ENCODE data around the gene PROB1. TPM values are rescaled to one million over a fixed set of nuclear protein-coding genes. Genes with fewer than 3 reads are reported as not detected.

The PROB1 gene
- total and polyA plus RNA-seq, 11 donors: 18.9 to 63.4 (median 35.8) TPM

DNA sequence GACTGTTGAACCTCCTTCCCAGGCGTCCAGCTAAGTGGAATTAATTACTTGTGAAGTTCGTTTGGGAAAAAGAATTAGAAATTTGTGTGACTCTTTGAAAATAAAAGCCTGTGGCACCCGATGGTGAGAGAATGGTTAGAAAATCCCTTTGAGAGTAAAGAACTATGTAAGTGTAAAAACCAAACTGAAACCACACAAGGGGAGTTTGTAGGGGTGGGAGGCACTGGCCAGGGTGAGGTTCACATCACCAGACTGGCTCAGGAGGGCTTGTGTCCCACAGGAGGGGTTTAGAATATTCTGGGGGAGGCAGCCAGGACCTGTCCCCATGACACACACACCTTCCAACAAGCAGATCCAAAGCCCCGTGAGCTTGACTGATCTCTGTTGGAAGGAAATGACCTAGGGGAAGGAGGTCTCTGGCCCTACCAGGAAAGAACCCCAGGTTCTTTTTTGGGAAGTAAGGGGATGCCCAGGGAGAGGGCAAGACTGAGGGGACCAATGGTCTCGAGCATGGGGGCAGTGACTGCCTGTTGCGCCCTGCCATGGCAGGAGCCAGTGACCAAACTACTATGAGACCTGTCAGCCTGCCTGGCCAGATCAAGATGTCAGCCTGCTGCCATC, 4.7 kb upstream of the PROB1 start:
- H3K4me3 ChIP-seq: no peak overlapping the region
- no peak for TF ChIP-seq POLR2A (IDR thresholded peaks at IDR 0.05)
- TF ChIP-seq, protein P1, sequence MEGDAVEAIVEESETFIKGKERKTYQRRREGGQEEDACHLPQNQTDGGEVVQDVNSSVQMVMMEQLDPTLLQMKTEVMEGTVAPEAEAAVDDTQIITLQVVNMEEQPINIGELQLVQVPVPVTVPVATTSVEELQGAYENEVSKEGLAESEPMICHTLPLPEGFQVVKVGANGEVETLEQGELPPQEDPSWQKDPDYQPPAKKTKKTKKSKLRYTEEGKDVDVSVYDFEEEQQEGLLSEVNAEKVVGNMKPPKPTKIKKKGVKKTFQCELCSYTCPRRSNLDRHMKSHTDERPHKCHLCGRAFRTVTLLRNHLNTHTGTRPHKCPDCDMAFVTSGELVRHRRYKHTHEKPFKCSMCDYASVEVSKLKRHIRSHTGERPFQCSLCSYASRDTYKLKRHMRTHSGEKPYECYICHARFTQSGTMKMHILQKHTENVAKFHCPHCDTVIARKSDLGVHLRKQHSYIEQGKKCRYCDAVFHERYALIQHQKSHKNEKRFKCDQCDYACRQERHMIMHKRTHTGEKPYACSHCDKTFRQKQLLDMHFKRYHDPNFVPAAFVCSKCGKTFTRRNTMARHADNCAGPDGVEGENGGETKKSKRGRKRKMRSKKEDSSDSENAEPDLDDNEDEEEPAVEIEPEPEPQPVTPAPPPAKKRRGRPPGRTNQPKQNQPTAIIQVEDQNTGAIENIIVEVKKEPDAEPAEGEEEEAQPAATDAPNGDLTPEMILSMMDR (IDR thresholded peaks at IDR 0.05): no peak
- H3K27me3 ChIP-seq: peaks cover 0 to 5% (median 0%) of the 10 kb centered on the region in 9 donors
- H3K9me3 ChIP-seq: no peaks in the 10 kb centered on the region
- DNase-seq (no peak), ATAC-seq (no peak)
- H3K36me3 ChIP-seq: peaks cover 0 to 12% (median 0%) of the 10 kb centered on the region in 9 donors
- WGBS, 4 donors: 86 to 91% (median 90%) methylated on average over 6 of the region's 6 CpGs
- intact Hi-C loops (cut with DNase I): loop anchor here in 2 of 10 donors (5.0 to 10.0 kb wide), 2 partner anchors 57 to 105 kb away; partner anchors contain the start of genes MATR3 (in 1 of the 2) and PAIP2 (in 1 of the 2)
- H3K27ac ChIP-seq: no peak overlapping the region
- peaks cover 2 to 48% (median 33%) of the 10 kb centered on the region in 12 donors for H3K4me1 ChIP-seq

DNA sequence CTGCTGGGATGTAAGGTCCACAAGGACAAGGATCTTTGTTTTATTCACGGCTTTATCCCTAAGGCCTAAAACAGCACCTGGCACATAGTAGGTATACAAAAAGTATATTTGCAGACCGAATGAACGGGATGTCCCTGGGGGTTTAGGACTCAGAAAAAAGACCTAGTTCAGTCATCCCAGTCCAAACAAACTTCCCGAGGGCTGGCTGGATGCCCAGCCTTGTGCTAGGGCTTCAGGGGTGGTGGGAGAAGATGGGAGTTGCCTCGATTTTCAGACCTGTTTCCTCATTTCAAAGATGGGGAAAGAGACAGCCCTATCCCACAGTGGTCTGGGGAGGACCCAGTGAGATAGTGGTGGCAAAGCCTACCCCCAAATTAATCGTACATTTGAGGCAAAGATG, 3.0 kb upstream of the PROB1 start:
- peak overlapping the region in 3 of 12 donors; percentile 91 to 95 (median 92) for H3K27ac ChIP-seq
- TF ChIP-seq POLR2A (IDR thresholded peaks at IDR 0.05): no peak
- TF ChIP-seq, protein P1 (IDR thresholded peaks at IDR 0.05): no peak
- ATAC-seq (no peak), DNase-seq (peak in 1 of 5 donors; percentile 50)
- H3K36me3 ChIP-seq: peaks cover 0 to 13% (median 0%) of the 10 kb centered on the region in 9 donors
- H3K4me1 ChIP-seq: peaks cover 2 to 50% (median 34%) of the 10 kb centered on the region in 12 donors
- H3K9me3 ChIP-seq: no peaks in the 10 kb centered on the region
- WGBS, 4 donors: 34 to 46% (median 43%) methylated on average over 6 of the region's 6 CpGs
- no peak overlapping the region for H3K4me3 ChIP-seq
- H3K27me3 ChIP-seq: peaks cover 0 to 22% (median 0%) of the 10 kb centered on the region in 9 donors
- intact Hi-C loops (cut with DNase I): loop anchor here in 1 of 10 donors (10.0 kb wide), 1 partner anchor 103 kb away; the partner anchor contains the start of gene MATR3

DNA sequence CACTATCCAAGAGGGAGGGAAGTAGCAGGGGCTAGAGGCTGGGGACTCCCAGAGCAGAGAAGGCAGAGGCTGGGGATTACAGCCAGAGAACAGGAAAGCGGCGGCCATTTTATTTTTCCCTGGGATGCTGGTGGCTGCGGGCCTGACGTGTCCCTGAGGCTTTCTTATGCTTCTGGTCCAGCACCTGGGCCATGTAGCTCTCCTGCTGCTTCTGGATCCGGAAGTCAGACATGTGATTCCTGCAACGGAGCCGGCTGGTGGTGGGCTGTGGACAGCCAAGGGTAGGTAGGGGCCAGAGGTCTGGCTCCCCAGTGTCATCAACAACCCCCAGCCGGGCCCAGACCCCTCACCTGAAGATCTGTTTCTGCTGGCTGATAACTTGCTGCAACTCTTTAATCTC, 1.8 kb upstream of the PROB1 start:
- intact Hi-C loops (cut with DNase I): loop anchor here in 1 of 10 donors (10.0 kb wide), 1 partner anchor 102 kb away; the partner anchor contains the start of gene MATR3
- ATAC-seq: no peak
- 60 to 73% (median 66%) methylated on average over 6 to 8 of the region's 8 CpGs for WGBS, 4 donors
- Histone ChIP-seq H3K27ac (peak overlapping the region in 11 of 12 donors; percentile 40 to 97 (median 93)), H3K9me3 (no peaks in the 10 kb centered on the region), H3K27me3 (peaks cover 0 to 28% (median 0%) of the 10 kb centered on the region in 9 donors), H3K4me1 (peaks cover 5 to 61% (median 42%) of the 10 kb centered on the region in 12 donors), H3K36me3 (peaks cover 0 to 21% (median 0%) of the 10 kb centered on the region in 9 donors), H3K4me3 (no peak overlapping the region)
- no peak for DNase-seq
- TF ChIP-seq, protein P1 (IDR thresholded peaks at IDR 0.05): no peak
- no peak for TF ChIP-seq POLR2A (IDR thresholded peaks at IDR 0.05)
